ENCODE data around the gene IGSF23. TPM values are rescaled to one million over a fixed set of nuclear protein-coding genes. Genes with fewer than 3 reads are reported as not detected.

IGSF23 gene
- total and polyA plus RNA-seq, 2 experiments from 2014 or later, result not detected

DNA sequence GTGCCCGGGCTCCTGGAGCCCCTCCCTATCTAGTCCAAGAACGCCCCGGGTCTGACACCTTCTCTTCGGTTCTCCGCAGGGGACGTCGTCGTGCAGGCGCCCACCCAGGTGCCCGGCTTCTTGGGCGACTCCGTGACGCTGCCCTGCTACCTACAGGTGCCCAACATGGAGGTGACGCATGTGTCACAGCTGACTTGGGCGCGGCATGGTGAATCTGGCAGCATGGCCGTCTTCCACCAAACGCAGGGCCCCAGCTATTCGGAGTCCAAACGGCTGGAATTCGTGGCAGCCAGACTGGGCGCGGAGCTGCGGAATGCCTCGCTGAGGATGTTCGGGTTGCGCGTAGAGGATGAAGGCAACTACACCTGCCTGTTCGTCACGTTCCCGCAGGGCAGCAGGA lies 33.8 kb downstream of the IGSF23 start (continued):
- TF ChIP-seq, protein P1, sequence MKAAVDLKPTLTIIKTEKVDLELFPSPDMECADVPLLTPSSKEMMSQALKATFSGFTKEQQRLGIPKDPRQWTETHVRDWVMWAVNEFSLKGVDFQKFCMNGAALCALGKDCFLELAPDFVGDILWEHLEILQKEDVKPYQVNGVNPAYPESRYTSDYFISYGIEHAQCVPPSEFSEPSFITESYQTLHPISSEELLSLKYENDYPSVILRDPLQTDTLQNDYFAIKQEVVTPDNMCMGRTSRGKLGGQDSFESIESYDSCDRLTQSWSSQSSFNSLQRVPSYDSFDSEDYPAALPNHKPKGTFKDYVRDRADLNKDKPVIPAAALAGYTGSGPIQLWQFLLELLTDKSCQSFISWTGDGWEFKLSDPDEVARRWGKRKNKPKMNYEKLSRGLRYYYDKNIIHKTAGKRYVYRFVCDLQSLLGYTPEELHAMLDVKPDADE (IDR thresholded peaks at IDR 0.05), result no peak
- TF ChIP-seq ZNF331 (CRISPR knock-in tag; IDR thresholded peaks at IDR 0.05; ENCODE audit: low read depth) (no peak), EZH2 (IDR thresholded peaks at IDR 0.05; ENCODE audit: low read depth, unreplicated experiment) (no peak), ZNF114 (CRISPR knock-in tag; IDR thresholded peaks at IDR 0.05) (no peak), EZH2phosphoT487 (IDR thresholded peaks at IDR 0.05; ENCODE audit: unreplicated experiment) (no peak), NANOG (IDR thresholded peaks at IDR 0.05; ENCODE audit: borderline replicate concordance) (no peak)
- TF ChIP-seq, protein P2, sequence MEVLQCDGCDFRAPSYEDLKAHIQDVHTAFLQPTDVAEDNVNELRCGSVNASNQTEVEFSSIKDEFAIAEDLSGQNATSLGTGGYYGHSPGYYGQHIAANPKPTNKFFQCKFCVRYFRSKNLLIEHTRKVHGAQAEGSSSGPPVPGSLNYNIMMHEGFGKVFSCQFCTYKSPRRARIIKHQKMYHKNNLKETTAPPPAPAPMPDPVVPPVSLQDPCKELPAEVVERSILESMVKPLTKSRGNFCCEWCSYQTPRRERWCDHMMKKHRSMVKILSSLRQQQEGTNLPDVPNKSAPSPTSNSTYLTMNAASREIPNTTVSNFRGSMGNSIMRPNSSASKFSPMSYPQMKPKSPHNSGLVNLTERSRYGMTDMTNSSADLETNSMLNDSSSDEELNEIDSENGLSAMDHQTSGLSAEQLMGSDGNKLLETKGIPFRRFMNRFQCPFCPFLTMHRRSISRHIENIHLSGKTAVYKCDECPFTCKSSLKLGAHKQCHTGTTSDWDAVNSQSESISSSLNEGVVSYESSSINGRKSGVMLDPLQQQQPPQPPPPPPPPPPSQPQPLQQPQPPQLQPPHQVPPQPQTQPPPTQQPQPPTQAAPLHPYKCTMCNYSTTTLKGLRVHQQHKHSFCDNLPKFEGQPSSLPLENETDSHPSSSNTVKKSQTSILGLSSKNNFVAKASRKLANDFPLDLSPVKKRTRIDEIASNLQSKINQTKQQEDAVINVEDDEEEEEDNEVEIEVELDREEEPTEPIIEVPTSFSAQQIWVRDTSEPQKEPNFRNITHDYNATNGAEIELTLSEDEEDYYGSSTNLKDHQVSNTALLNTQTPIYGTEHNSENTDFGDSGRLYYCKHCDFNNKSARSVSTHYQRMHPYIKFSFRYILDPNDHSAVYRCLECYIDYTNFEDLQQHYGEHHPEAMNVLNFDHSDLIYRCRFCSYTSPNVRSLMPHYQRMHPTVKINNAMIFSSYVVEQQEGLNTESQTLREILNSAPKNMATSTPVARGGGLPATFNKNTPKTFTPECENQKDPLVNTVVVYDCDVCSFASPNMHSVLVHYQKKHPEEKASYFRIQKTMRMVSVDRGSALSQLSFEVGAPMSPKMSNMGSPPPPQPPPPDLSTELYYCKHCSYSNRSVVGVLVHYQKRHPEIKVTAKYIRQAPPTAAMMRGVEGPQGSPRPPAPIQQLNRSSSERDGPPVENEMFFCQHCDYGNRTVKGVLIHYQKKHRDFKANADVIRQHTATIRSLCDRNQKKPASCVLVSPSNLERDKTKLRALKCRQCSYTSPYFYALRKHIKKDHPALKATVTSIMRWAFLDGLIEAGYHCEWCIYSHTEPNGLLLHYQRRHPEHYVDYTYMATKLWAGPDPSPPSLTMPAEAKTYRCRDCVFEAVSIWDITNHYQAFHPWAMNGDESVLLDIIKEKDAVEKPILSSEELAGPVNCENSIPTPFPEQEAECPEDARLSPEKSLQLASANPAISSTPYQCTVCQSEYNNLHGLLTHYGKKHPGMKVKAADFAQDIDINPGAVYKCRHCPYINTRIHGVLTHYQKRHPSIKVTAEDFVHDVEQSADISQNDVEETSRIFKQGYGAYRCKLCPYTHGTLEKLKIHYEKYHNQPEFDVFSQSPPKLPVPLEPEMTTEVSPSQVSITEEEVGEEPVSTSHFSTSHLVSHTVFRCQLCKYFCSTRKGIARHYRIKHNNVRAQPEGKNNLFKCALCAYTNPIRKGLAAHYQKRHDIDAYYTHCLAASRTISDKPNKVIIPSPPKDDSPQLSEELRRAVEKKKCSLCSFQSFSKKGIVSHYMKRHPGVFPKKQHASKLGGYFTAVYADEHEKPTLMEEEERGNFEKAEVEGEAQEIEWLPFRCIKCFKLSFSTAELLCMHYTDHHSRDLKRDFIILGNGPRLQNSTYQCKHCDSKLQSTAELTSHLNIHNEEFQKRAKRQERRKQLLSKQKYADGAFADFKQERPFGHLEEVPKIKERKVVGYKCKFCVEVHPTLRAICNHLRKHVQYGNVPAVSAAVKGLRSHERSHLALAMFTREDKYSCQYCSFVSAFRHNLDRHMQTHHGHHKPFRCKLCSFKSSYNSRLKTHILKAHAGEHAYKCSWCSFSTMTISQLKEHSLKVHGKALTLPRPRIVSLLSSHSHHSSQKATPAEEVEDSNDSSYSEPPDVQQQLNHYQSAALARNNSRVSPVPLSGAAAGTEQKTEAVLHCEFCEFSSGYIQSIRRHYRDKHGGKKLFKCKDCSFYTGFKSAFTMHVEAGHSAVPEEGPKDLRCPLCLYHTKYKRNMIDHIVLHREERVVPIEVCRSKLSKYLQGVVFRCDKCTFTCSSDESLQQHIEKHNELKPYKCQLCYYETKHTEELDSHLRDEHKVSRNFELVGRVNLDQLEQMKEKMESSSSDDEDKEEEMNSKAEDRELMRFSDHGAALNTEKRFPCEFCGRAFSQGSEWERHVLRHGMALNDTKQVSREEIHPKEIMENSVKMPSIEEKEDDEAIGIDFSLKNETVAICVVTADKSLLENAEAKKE (CRISPR knock-in tag; IDR thresholded peaks at IDR 0.05), result no peak

DNA sequence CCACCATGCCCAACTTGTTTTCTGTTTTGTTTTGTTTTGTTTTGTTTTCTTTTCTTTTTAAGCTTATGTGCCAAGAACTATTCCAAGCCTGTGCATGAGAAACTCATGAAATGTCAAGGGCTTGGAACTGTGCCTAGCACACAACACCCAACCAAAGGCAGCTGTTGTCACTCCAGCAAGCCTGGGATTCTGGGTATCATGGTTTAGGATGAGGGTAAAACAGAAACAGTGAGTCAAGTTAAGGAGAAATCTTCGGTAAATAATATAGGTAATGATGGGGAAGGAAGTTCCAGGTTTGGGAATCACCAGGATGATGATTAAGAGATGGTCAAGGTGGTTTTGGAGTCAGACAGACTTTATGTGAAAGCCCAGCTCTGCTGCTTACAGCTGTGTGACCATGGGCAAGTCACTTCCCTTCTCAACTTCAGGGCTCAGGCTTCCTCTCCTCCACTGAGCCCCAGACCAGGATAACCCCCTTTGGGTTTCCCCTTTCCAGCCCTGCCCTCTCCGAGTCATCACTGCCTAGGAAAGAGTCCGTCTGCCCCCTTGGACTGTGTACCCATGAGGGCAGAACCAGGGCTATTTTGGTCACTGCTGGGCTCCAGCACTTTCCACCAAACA lies 35.4 kb downstream of the IGSF23 start:
- H3K9me3 Mint-ChIP-seq, result no peaks in the 10 kb centered on the region
- peaks cover 17% of the 10 kb centered on the region for H3K36me3 ChIP-seq (ENCODE audit: insufficient read depth)
- H3K4me3 Mint-ChIP-seq, result no peak overlapping the region
- peaks cover 40% of the 10 kb centered on the region for H3K36me3 Mint-ChIP-seq (ENCODE audit: low read depth)
- no peak overlapping the region for H3K4me2 ChIP-seq
- H3K27me3 ChIP-seq (ENCODE audit: insufficient read depth), result no peaks in the 10 kb centered on the region
- peaks cover 3% of the 10 kb centered on the region; the same call in 1 of the 2 replicates for H3K4me1 ChIP-seq (ENCODE audit: insufficient read depth)
- H3K79me2 ChIP-seq (replicated peaks; ENCODE audit: insufficient read depth), result peaks cover 11% of the 10 kb centered on the region
- peaks cover 4% of the 10 kb centered on the region; the same call in 2 of the 3 replicates for H3K4me1 Mint-ChIP-seq
- no peak overlapping the region for H3K4me3 ChIP-seq
- no peak overlapping the region for H2AFZ ChIP-seq
- H4K20me1 ChIP-seq (replicated peaks; ENCODE audit: insufficient read depth), result no peaks in the 10 kb centered on the region; the same call in 1 of the 2 replicates
- peaks cover 5% of the 10 kb centered on the region for H3K27me3 Mint-ChIP-seq (ENCODE audit: insufficient read depth, low read depth, poor library complexity)
- H3F3A ChIP-seq (replicated peaks; ENCODE audit: low read depth), result no peaks in the 10 kb centered on the region; the same call in 1 of the 2 replicates
- ATAC-seq, result no peak
- DNase-seq (ENCODE audit: low spot score), result no peak
- no peak overlapping the region for H3K27ac Mint-ChIP-seq
- H3K27ac ChIP-seq (ENCODE audit: low read depth), result no peak overlapping the region
- H3K9me2 ChIP-seq (ENCODE audit: insufficient read depth), result no peaks in the 10 kb centered on the region
- TF ChIP-seq JUNB (IDR thresholded peaks at IDR 0.05; ENCODE audit: unreplicated experiment) (no peak), EZH2phosphoT487 (IDR thresholded peaks at IDR 0.05; ENCODE audit: unreplicated experiment) (no peak), ZNF331 (CRISPR knock-in tag; IDR thresholded peaks at IDR 0.05; ENCODE audit: low read depth) (no peak), CREB1 (CRISPR knock-in tag; IDR thresholded peaks at IDR 0.05; ENCODE audit: low read depth) (no peak), ZNF114 (CRISPR knock-in tag; IDR thresholded peaks at IDR 0.05) (no peak), POLR2AphosphoS5 (IDR thresholded peaks at IDR 0.05; ENCODE audit: low read depth) (no peak), EZH2 (IDR thresholded peaks at IDR 0.05; ENCODE audit: low read depth, unreplicated experiment) (no peak)
- TF ChIP-seq, protein P1 (IDR thresholded peaks at IDR 0.05), result no peak
- TF ChIP-seq, protein P3, sequence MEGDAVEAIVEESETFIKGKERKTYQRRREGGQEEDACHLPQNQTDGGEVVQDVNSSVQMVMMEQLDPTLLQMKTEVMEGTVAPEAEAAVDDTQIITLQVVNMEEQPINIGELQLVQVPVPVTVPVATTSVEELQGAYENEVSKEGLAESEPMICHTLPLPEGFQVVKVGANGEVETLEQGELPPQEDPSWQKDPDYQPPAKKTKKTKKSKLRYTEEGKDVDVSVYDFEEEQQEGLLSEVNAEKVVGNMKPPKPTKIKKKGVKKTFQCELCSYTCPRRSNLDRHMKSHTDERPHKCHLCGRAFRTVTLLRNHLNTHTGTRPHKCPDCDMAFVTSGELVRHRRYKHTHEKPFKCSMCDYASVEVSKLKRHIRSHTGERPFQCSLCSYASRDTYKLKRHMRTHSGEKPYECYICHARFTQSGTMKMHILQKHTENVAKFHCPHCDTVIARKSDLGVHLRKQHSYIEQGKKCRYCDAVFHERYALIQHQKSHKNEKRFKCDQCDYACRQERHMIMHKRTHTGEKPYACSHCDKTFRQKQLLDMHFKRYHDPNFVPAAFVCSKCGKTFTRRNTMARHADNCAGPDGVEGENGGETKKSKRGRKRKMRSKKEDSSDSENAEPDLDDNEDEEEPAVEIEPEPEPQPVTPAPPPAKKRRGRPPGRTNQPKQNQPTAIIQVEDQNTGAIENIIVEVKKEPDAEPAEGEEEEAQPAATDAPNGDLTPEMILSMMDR (conservative IDR thresholded peaks at IDR 0.05; ENCODE audit: low read depth in 2 of 2), result no peak

Measured in GM23338 (cell line).